Thyroid gland (tissue), 4 donors: ENCODE results near the gene SLC9A1.

Experiments
- CTCF ChIP-seq, 6 experiments: fragments of 200-600 bp in 3 of 6; fragments of 450-650 bp in 3 of 6; sonication (generic) in 3 of 6; IDR thresholded peaks; one replicate each; pipeline ENCODE4 v1.5.1; 2016 to 2019; ENCODE audit warnings: antibody characterized with exemption in 6 of 6, mild to moderate bottlenecking in 2 of 6, inconsistent platforms in 1 of 6, moderate library complexity in 1 of 6
- POLR2A ChIP-seq, 2 donors: fragments of 450-650 bp; IDR thresholded peaks; one replicate each; pipeline ENCODE4 v1.6.1; 2017; ENCODE audit warnings: antibody characterized with exemption in 2 of 2, mild to moderate bottlenecking in 2 of 2, moderate library complexity in 1 of 2

GRCh38 chr1:27099135-27099586, 55.8 kb downstream of the SLC9A1 start:
- TF ChIP-seq CTCF (IDR thresholded peaks at IDR 0.05) (no peak), POLR2A (IDR thresholded peaks at IDR 0.05) (no peak)
